GM12878 (cell line): Measurements from ENCODE around the gene GRIK3. TPM values are rescaled to one million over a fixed set of nuclear protein-coding genes. Genes with fewer than 3 reads are reported as not detected.

Source experiments
- ATAC-seq: fragments of 200-7000 bp; cut with Tn5 transposase; 3 replicates; pipeline ENCODE4 v1.9.1; 2020; ENCODE audit warnings: mild to moderate bottlenecking, moderate library complexity
- BruUV-seq: library from RNA; stranded (reverse); fragments of 400-500 nt; replicated peaks from 2 replicates; lab custom pipeline; 2021; lab: Mats Ljungman, UMichigan
- CTCF ChIA-PET: fragments of 300-600 bp; sonication (Branson Sonifier 250); formaldehyde crosslinking; extraction: SDS; loops from one replicate; lab custom pipeline; 2021; ENCODE audit warnings: inconsistent platforms; lab: Yijun Ruan, JAX
- POLR2A ChIA-PET: fragments of 350-600 bp; formaldehyde crosslinking; extraction: SDS; loops from one replicate; lab custom pipeline; 2021; ENCODE audit warnings: inconsistent platforms; lab: Charles Lee
- RAD21 ChIA-PET: fragments of 300-600 bp; sonication (Branson Sonifier 250); formaldehyde crosslinking; loops from one replicate; lab custom pipeline; 2023; ENCODE audit warnings: antibody characterized with exemption; ENCODE audit not compliant: unreplicated experiment; lab: Charles Lee
- SMC1A ChIA-PET: fragments of 300-600 bp; sonication (Branson Sonifier 250); formaldehyde crosslinking; loops from one replicate; lab custom pipeline; 2023; ENCODE audit not compliant: unreplicated experiment, uncharacterized antibody; lab: Charles Lee
- DNase-seq: peaks from one replicate; pipeline ENCODE4 v3.0.0-alpha.2; 2011; ENCODE audit warnings: low read depth, low spot score
- FAIRE-seq: peaks from 3 replicates; lab custom pipeline; 2011; peaks lifted over from hg19 to GRCh38; lab: Jason Lieb, UNC
- H2AFZ ChIP-seq: 2 replicates; pipeline ENCODE4 v1.6.0; 2011; ENCODE audit warnings: low read depth, low read length, control low read depth; ENCODE audit not compliant: control insufficient read depth
- H3K27ac ChIP-seq: 2 replicates; pipeline ENCODE4 v1.5.1; 2011; ENCODE audit warnings: control low read depth; ENCODE audit not compliant: control insufficient read depth, insufficient read depth
- H3K27me3 ChIP-seq, 2 experiments: replicated peaks in 1 of 2; 2 replicates each; pipeline versions ENCODE4 v1.6.0 to v1.6.1; 2011; ENCODE audit warnings: low read length in 1 of 2; ENCODE audit not compliant: control insufficient read depth in 2 of 2, insufficient read depth in 2 of 2
- H3K36me3 ChIP-seq, 2 experiments: 2 replicates each; pipeline ENCODE4 v1.5.1; 2011; ENCODE audit warnings: low read length in 1 of 2; ENCODE audit not compliant: control insufficient read depth in 2 of 2, insufficient read depth in 2 of 2
- H3K4me1 ChIP-seq: 2 replicates; pipeline ENCODE4 v1.6.1; 2011; ENCODE audit warnings: mild to moderate bottlenecking, low read length, moderate library complexity, mixed read lengths; ENCODE audit not compliant: control insufficient read depth, insufficient read depth
- H3K4me2 ChIP-seq: 2 replicates; pipeline ENCODE4 v1.6.0; 2011; ENCODE audit warnings: control low read depth; ENCODE audit not compliant: control insufficient read depth, insufficient read depth
- H3K4me3 ChIP-seq: fragments of 200-600 bp; sonication (generic); 2 replicates; pipeline ENCODE4 v1.5.1; 2016
- H3K79me2 ChIP-seq: 2 replicates; pipeline ENCODE4 v1.6.0; 2011; ENCODE audit warnings: low read length; ENCODE audit not compliant: control insufficient read depth, insufficient read depth
- H3K9ac ChIP-seq: 2 replicates; pipeline ENCODE4 v1.8.0; 2011; ENCODE audit warnings: low read length, control low read depth, mixed read lengths; ENCODE audit not compliant: control insufficient read depth, insufficient read depth
- H3K9me3 ChIP-seq: replicated peaks from 3 replicates; pipeline ENCODE4 v1.5.1; 2011; ENCODE audit warnings: mild to moderate bottlenecking, low read length; ENCODE audit not compliant: control insufficient read depth, insufficient read depth
- H4K20me1 ChIP-seq: 2 replicates; pipeline ENCODE4 v1.6.0; 2011; ENCODE audit not compliant: control insufficient read depth, insufficient read depth
- CHD2 ChIP-seq: IDR thresholded peaks from 2 replicates; pipeline ENCODE4 v1.6.1; 2011; ENCODE audit warnings: low read depth, low read length, improper control_type of control experiment, borderline replicate concordance
- HDAC6 ChIP-seq: fragments of 200-600 bp; sonication (generic); IDR thresholded peaks from one replicate; pipeline ENCODE4 v1.8.0; 2017; ENCODE audit warnings: antibody characterized with exemption; ENCODE audit not compliant: unreplicated experiment
- RAD21 ChIP-seq: IDR thresholded peaks from 2 replicates; pipeline ENCODE4 v1.6.1; 2011; ENCODE audit warnings: mild to moderate bottlenecking, low read depth, low read length, moderate library complexity; ENCODE audit not compliant: insufficient read depth
- ZNF687 ChIP-seq: fragments of 450-650 bp; IDR thresholded peaks from 2 replicates; pipeline ENCODE4 v1.6.1; 2017; ENCODE audit warnings: mild to moderate bottlenecking, moderate library complexity
- WGBS: methylation state at CpG from one replicate; pipeline ENCODE4 v1.1.6; 2016; ENCODE audit warnings: low lambda C conversion rate; ENCODE audit not compliant: insufficient replicate concordance, insufficient coverage; ENCODE audit errors: missing lambda C conversion rate; 5-methylcytosine and 5-hydroxymethylcytosine counted together
- in situ Hi-C: fragments of 300-500 bp; cut with MboI; formaldehyde crosslinking; loops from 9 replicates; pipeline ENCODE4 v1.14.3; 2018; ENCODE audit warnings: mixed read lengths
- intact Hi-C: fragments of 100-400 bp; cut with micrococcal nuclease; formaldehyde crosslinking; loops from one replicate; pipeline ENCODE4 v1.14.2; 2022; ENCODE audit not compliant: unreplicated experiment
- polyA plus RNA-seq, 11 experiments: library from polyadenylated mRNA; depleted of rRNA in 4 of 11; unstranded in 6 of 11; stranded (reverse) in 5 of 11; fragments of >200 nt; fragmentation: Nextera tagmentation in 4 of 11; fragmentation: Illumina TruSeq in 1 of 11; extraction: Ambion mirVana in 4 of 11; extraction: Trizol in 1 of 11; gene quantifications; 1 replicate in 1 of 11; 2 replicates in 10 of 11; pipeline versions ENCODE4 v1.2.1 to v1.2.3, GENCODE V29; 2011 to 2016; ENCODE audit warnings: inconsistent platforms in 2 of 11, missing spikeins in 2 of 11, low read depth in 1 of 11
- total RNA-seq, 4 experiments: library from RNA; depleted of rRNA in 3 of 4; stranded (reverse); fragments of >200 nt in 3 of 4; fragmentation: Illumina TruSeq in 1 of 4; extraction: Trizol in 1 of 4; gene quantifications; 2 replicates each; pipeline versions ENCODE4 v1.2.1 to v1.2.3, GENCODE V29; 2013 to 2021
- TF ChIP-seq, protein P1 (sequence below): IDR thresholded peaks from 2 replicates; pipeline ENCODE4 v1.6.1; 2011; ENCODE audit warnings: low read depth, mild to moderate bottlenecking, low read length, moderate library complexity, borderline replicate concordance; ENCODE audit errors: extremely low read depth

The GRIK3 gene
- total and polyA plus RNA-seq, 10 of the 15 experiments (the other 5 are each of a cell fraction or from before 2014, with no cell fraction given) = not detected

- in situ Hi-C loops = no loop called here
These were observed 25.0 kb upstream of the GRIK3 start for GRCh38 chr1:37059346-37059745.

DNA sequence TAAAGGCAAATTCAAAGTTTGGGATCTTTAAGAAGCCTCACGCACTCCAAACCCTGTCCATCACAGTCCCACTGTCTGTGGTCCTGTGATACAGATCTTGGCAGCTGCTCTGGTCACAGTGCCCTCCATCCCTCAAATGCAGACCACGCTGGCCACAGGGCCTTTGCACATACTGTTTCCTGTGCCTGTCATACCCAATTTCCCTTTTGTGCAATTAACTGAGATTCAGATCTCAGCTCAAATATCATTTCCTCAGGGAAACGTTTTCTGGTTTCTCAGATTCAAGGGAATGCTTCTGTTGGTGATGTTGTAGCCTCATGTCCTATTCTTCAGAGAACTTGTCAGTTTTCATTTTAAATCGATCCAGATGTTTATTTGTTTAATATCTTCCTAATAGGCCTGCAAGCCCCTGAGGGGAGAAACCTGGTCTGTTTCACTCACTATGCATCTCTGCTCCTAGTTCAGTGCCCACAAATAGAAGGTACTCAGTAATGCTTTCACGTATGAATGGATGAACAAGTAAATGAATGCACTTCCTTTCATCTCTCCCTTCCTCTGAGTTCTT is 24.2 kb upstream of the GRIK3 start:
- no peaks in the 10 kb centered on the region for H4K20me1 ChIP-seq
- CTCF ChIA-PET = interaction anchor here (0.7 kb wide), 1 partner anchor 706 kb away, joined by 3 read pairs; no protein-coding TSS in a partner anchor
- TF ChIP-seq, protein P1, sequence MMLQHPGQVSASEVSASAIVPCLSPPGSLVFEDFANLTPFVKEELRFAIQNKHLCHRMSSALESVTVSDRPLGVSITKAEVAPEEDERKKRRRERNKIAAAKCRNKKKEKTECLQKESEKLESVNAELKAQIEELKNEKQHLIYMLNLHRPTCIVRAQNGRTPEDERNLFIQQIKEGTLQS = no peak
- TF ChIP-seq CHD2 (no peak), ZNF687 (no peak), RAD21 (no peak)
- TF ChIP-seq, all 136 proteins: peak for 0
- Histone ChIP-seq H3K79me2 (no peaks in the 10 kb centered on the region), H3K4me3 (no peak overlapping the region), H3K4me1 (no peaks in the 10 kb centered on the region), H3K9me3 (no peaks in the 10 kb centered on the region), H3K27ac (no peak overlapping the region), H3K4me2 (no peak overlapping the region), H3K9ac (no peak overlapping the region), H3K36me3 (no peaks in the 10 kb centered on the region), H2AFZ (no peak overlapping the region), H3K27me3 (no peaks in the 10 kb centered on the region; a peak in 2 of 4 replicates)
- ATAC-seq (no peak), FAIRE-seq (no peak), DNase-seq (no peak)
- SMC1A ChIA-PET = no interaction called here
- intact Hi-C loops (no loop called here), in situ Hi-C loops (no loop called here)
- POLR2A ChIA-PET = interaction anchor here (0.7 kb wide), 2 partner anchors 20 to 993 kb away, joined by 3 to 4 read pairs; no protein-coding TSS in a partner anchor
- no TSS peak for BruUV-seq
- RAD21 ChIA-PET = no interaction called here
- WGBS = 4% methylated on average over 5 of the region's 5 CpGs

More at GRCh38 chr1:37059346-37059745, 25.0 kb upstream of the GRIK3 start:
- no peak for DNase-seq
- Histone ChIP-seq H3K4me3 (no peak overlapping the region), H3K36me3 (no peaks in the 10 kb centered on the region), H3K27ac (no peak overlapping the region), H3K27me3 (no peaks in the 10 kb centered on the region; a peak in 2 of 4 replicates), H2AFZ (no peak overlapping the region), H3K79me2 (no peaks in the 10 kb centered on the region), H3K4me2 (no peak overlapping the region), H3K4me1 (no peaks in the 10 kb centered on the region)
- ChIA-PET RAD21 (no interaction called here), CTCF (no interaction called here), SMC1A (no interaction called here), POLR2A (interaction anchor here (0.7 kb wide), 1 partner anchor 568 kb away, joined by 3 read pairs; no protein-coding TSS in a partner anchor)
- FAIRE-seq = no peak
- no TSS peak for BruUV-seq
- no peak for ATAC-seq
- no peak for TF ChIP-seq HDAC6
- TF ChIP-seq, all 136 proteins: peak for 0
- WGBS = 6% methylated on average over 8 of the region's 8 CpGs
- no peak overlapping the region for H3K9ac ChIP-seq
- no peaks in the 10 kb centered on the region for H3K9me3 ChIP-seq
- no peaks in the 10 kb centered on the region for H4K20me1 ChIP-seq
- intact Hi-C loops = no loop called here
